HG03025 (cell line): Measurements from ENCODE around the gene DUS3L.
"Not testable (repeated sequence)": the region's sequence is repeated elsewhere in the genome, so short reads cannot be mapped to it uniquely, and the experiment has no call there.

Source experiments
- ATAC-seq: cut with Tn5 transposase; IDR thresholded peaks from one replicate; pipeline ENCODE4 v1.9.1; 2021; ENCODE audit warnings: mild to moderate bottlenecking, moderate library complexity; ENCODE audit not compliant: unreplicated experiment, low FRiP score

Gene DUS3L

GRCh38 chr19:5780916-5781315 is 10.0 kb downstream of the DUS3L start:
- not testable (repeated sequence) for ATAC-seq

DNA sequence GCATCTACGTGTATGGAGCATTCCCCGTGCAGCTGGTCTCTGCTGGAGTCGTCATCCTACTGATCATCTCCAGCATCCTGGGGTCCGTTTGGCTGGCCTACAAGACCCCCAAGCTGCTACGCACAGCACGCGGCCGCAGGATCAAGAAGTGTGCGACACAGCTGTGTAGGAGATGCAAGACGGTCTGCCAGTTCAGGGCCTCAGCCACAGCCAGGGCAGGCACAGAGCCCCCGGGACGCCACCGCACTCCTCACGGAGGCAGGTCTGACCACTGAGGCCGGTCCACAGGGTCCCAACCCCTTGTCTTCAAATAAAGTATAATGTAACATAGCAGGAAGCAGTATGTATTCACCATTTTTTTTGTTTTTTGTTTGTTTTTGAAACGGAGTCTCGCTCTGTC is 12.6 kb downstream of the DUS3L start:
- ATAC-seq, result no peak

DNA sequence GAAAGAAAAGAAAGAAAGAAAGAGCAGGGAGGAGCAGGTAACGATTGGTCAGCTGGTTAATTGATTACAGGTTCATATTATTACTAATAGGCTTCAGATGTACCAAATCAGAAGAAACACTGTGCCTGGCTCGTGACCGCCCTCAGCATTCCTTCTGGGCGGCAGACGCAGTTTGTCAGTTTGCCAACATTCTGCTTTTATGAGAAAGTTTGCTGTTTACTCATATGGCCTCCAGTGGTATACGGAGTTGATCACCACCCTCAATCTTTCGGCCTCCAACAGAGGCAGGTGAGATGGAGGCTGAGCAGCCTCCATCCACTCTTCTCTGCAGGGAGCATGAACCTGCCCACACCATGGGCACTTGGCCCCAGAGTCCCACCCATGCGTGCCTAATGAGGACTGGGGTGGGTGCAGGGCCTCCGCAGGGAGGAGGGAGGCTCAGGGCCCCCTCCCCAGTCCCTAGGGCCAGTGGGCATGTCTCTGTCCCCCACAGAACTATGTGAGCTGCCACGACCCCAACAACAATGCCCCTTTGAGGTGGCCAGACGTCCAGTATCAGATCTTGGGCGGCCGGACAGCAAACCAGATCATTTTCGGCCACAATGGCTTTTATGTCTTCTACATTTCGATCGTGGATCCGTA is 15.2 kb downstream of the DUS3L start:
- ATAC-seq, result no peak

- ATAC-seq, result no peak
Observed at GRCh38 chr19:5774921-5775320, 16.0 kb downstream of the DUS3L start.

DNA sequence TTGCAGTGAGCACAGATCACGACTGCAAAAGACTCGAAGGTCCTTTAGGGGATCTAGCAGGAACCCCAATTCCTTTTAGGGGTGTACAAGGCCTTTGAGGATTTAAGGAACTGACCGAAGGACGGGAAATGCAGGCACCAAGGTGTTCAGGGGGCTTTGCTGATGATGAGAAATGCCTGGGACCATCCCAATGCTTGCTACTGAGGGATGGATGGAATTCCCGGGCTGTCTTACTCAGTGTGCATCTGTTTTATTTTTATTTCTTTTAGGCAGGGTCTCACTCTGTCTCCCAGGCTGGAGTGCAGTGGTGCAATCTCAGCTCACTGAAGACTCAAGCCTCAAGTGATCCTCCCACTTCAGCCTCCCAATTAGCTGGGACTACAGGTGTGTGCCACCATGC is 17.7 kb downstream of the DUS3L start:
- ATAC-seq, result no peak

DNA sequence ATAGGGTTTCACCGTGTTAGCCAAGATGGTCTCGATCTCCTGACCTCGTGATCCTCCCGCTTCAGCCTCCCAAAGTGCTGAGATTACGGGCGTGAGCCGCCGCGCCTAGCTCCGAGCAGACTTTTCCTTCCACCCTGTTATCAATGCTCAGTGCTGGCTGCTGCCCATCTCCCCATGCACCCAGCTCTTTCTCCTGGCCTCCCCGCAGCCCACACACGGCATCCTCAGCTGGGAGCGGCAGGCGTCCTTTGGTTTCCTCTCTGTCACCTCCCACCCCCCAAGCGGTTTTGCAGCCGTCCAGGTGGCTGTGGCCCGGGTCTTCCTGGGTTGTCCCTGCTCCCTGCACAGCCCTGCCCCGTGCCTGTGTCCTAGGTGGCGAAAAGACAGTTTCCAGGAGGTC is 18.5 kb downstream of the DUS3L start:
- ATAC-seq, result no peak

DNA sequence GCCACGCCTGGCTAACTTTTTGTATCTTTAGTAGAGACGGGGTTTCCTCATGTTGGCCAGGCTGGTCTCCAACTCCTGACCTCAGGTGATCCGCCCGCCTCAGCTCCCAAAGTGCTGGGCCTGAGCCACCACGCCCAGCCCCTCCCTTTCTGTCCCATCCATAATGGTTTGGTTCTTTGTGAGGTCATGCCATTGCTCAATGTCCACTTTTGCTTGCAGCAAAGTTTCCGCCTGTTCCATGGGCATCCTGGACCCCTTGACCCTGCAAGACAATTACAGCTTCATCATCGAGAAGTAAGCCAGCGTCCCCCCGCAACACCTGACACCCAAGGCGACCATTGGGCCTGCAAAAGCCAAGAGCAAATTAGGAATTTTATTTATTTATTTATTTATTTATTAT is 23.0 kb downstream of the DUS3L start:
- ATAC-seq, result no peak

DNA sequence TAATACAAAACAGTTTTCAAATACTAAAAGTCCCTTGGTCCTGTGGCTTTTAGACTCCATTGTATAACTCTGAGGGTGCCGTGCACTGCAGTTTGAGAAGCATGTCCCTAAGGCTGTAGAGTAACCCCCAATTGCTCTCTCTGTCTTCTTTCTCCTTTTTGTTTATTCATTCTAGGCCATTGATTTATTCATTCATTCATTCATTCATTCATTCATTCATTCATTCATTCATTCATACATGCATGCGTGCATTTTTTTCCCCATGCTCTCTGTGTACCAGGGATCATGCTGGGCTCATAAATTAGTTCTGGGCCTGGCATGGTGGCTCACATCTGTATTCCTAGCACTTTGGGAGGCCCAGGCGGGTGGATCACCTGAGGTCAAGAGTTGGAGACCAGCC is 25.7 kb downstream of the DUS3L start:
- ATAC-seq, result no peak

DNA sequence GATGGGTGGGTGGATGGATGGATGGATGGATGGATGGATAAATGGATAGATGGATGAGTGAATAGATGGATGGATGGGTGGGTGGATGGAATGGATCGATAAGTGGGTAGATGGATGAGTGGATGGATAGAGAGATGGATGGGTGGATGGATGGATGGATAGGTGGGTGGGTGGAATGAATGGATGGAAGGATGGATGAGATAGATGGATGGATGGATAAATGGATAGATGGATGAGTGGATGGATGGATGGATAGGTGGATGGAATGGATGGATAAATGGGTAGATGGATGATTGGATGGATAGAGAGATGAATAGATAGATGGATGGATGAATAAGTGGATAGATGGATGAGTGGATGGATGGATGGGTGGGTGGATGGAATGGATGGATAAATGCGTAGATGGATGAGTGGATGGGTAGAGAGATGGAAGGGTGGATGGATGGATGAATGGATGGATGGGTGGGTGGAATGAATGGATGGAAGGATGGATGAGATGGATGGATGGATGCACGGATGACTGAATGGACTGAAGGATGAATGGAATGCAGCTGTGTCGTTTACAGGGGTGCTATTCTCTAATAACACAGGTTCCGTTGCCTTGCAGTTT is 28.2 kb downstream of the DUS3L start:
- ATAC-seq, result no peak

DNA sequence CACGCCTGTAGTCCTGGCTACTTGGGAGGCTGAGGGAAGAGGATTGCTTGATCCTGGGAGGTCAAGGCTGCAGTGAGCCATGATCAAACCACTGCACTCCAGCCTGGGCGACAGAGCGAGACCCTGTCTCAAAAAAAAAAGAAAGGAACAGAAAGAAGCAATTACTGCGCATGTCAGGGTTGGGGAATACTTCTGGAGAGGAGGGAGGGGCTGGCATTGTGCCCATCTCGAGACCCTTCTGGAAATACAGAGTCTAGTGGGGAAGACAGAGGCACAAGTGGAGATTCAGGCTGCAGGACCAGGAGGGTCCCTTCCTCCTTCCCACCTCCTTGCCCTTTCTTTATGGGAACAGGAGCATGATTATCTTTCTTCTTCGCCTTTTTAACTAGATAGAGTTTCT is 37.2 kb downstream of the DUS3L start:
- no peak for ATAC-seq

- no peak for ATAC-seq
Observed at GRCh38 chr19:5751709-5752108, 39.3 kb downstream of the DUS3L start.

DNA sequence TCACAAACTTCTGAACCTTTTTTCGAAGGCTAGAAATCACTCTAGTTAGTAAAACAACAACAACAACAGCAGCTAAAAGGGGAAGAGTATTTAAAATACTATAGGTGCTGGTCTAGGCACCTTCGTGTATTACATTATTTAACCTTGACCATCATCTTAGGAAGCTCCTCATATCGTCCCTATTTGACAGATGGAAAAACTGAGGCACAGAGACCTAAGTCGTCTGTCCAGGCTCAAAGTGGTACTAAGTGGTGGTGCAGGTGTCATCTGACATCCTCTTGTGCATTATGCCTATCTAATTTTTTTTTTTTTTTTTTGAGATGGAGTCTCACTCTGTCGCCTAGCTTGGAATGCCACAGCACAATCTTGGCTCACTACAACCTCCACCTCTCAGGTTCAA is 41.5 kb downstream of the DUS3L start:
- no peak for ATAC-seq

GRCh38 chr19:5748920-5749319 is 42.0 kb downstream of the DUS3L start:
- ATAC-seq, result not testable (repeated sequence)

DNA sequence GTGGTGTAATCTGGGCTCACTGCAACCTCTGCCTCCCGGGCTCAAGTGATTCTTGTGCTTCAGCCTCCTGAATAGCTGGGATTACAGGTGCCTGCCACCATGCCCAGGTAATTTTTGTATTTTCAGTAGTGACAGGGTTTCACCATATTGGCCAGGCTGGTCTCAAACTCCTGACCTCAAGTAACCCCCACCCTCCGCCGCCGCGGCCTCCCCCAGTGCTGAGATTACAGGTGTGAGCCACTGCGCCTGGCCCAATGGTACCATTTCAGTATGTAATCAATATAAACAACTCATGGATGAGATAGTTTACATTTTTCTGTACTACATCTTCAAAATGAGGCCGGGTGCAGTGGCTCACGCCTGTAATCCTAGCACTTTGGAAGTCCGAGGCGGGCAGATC is 46.0 kb downstream of the DUS3L start:
- ATAC-seq, result not testable (repeated sequence)

GRCh38 chr19:5743630-5744029 is 47.3 kb downstream of the DUS3L start:
- ATAC-seq, result no peak

DNA sequence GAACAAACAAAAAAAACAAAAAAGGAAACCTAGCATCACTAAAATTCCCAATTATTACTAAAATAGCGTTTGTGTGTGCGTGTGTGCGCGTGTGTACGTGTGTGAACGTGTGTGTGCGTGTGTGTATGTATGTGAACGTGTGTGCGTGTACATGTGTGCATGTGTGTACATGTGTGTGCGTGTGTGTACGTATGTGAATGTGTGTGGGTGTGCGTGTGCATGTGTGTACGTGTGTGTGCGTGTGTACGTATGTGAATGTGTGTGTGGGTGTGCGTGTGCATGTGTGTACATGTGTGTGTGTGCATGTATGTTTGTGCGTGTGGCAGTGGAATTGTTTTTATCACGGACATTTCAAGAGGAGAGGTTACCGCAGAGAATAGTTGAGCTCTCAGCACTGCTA is 48.9 kb downstream of the DUS3L start:
- ATAC-seq, result no peak

DNA sequence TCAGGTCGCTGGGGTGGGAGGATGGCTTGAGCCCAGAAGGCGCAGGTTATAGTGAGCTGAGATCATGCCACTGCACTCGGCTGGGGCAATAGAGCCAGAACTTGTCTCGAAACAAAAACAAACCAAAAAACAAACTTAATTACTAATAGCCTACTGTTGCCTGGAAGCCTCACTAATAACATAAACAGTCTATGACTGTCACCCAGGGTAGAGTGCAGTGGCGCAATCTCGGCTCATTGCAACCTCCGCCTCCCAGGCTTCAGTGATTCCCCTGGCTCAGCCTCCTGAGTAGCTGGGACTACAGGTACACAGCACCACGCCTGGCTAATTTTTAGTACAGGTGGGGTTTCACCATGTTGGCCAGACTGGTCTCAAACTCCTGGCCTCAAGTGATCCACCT is 52.5 kb downstream of the DUS3L start:
- no peak for ATAC-seq
